BJ (cell line): Measurements from ENCODE around the gene LRTM2. TPM values are rescaled to one million over a fixed set of nuclear protein-coding genes. Genes with fewer than 3 reads are reported as not detected.

ENCODE experiments used
- CTCF ChIA-PET: fragments of 350-600 bp; formaldehyde crosslinking; extraction: SDS; loops from one replicate; lab custom pipeline; 2021; ENCODE audit warnings: antibody characterized with exemption, inconsistent platforms; lab: Yijun Ruan, JAX
- POLR2A ChIA-PET: fragments of 300-600 bp; sonication (Branson Sonifier 250); formaldehyde crosslinking; extraction: SDS; loops from one replicate; lab custom pipeline; 2021; ENCODE audit warnings: antibody characterized with exemption; lab: Charles Lee
- DNase-seq: peaks from one replicate; pipeline ENCODE4 v3.0.0-alpha.2; 2011; ENCODE audit warnings: low read depth
- H3K27me3 ChIP-seq: 2 replicates; pipeline ENCODE4 v1.6.0; 2011; ENCODE audit warnings: low read length; ENCODE audit not compliant: control insufficient read depth, insufficient read depth
- H3K36me3 ChIP-seq: 2 replicates; pipeline ENCODE4 v1.5.1; 2011; ENCODE audit warnings: low read length; ENCODE audit not compliant: control insufficient read depth, insufficient read depth
- H3K4me3 ChIP-seq: 2 replicates; pipeline ENCODE4 v1.5.1; 2011; ENCODE audit warnings: low read depth, mild to moderate bottlenecking, control low read depth, low read length
- CTCF ChIP-seq: IDR thresholded peaks from 2 replicates; pipeline ENCODE4 v1.5.1; 2011; ENCODE audit warnings: low read depth, mild to moderate bottlenecking, control low read depth, inconsistent platforms, low read length, moderate library complexity; ENCODE audit not compliant: insufficient read depth
- polyA plus RNA-seq: library from polyadenylated mRNA; depleted of rRNA; stranded (reverse); fragments of >200 nt; gene quantifications from 2 replicates; pipeline ENCODE4 v1.2.3, GENCODE V29; 2011

Gene LRTM2
- polyA plus RNA-seq, 1 experiment, result not detected

GRCh38 chr12:1826401-1826800, 6.0 kb downstream of the LRTM2 start:
- CTCF ChIA-PET, result no interaction called here
- no peak for TF ChIP-seq CTCF
- Histone ChIP-seq H3K4me3 (no peak overlapping the region), H3K36me3 (no peaks in the 10 kb centered on the region), H3K27me3 (peaks cover 36% of the 10 kb centered on the region)
- DNase-seq, result no peak
- POLR2A ChIA-PET, result no interaction called here

- no peak overlapping the region for H3K4me3 ChIP-seq
- peaks cover 33% of the 10 kb centered on the region for H3K27me3 ChIP-seq
- no peaks in the 10 kb centered on the region for H3K36me3 ChIP-seq
- DNase-seq, result no peak
- no peak for TF ChIP-seq CTCF
- CTCF ChIA-PET, result no interaction called here
- POLR2A ChIA-PET, result no interaction called here
Observed at GRCh38 chr12:1826867-1827705, 6.7 kb downstream of the LRTM2 start.

GRCh38 chr12:1827826-1828805, 7.8 kb downstream of the LRTM2 start:
- CTCF ChIA-PET, result no interaction called here
- peaks cover 28% of the 10 kb centered on the region for H3K27me3 ChIP-seq
- DNase-seq, result no peak
- TF ChIP-seq CTCF, result no peak
- H3K36me3 ChIP-seq, result no peaks in the 10 kb centered on the region
- POLR2A ChIA-PET, result no interaction called here
- H3K4me3 ChIP-seq, result no peak overlapping the region

GRCh38 chr12:1828856-1829255, 8.5 kb downstream of the LRTM2 start:
- no peak for DNase-seq
- H3K36me3 ChIP-seq, result no peaks in the 10 kb centered on the region
- CTCF ChIA-PET, result no interaction called here
- no peak for TF ChIP-seq CTCF
- POLR2A ChIA-PET, result no interaction called here
- H3K27me3 ChIP-seq, result peaks cover 22% of the 10 kb centered on the region
- no peak overlapping the region for H3K4me3 ChIP-seq
